IgD-negative memory B cell (primary cell): Measurements from ENCODE around the gene NLGN1. TPM values are rescaled to one million over a fixed set of nuclear protein-coding genes. Genes with fewer than 3 reads are reported as not detected.

Source experiments
- H3K27ac Mint-ChIP-seq, 3 donors: one replicate each; pipeline ENCODE4 v1.8.0; 2020 to 2022; ENCODE audit warnings: mild to moderate bottlenecking in 3 of 3, mixed read lengths in 3 of 3, moderate library complexity in 1 of 3
- H3K27me3 Mint-ChIP-seq: one replicate; pipeline ENCODE4 v1.8.0; 2021; ENCODE audit warnings: mixed read lengths
- H3K36me3 Mint-ChIP-seq: one replicate; pipeline ENCODE4 v1.8.0; 2020; ENCODE audit warnings: mild to moderate bottlenecking, mixed read lengths
- H3K4me1 Mint-ChIP-seq, 3 donors: one replicate each; pipeline ENCODE4 v1.8.0; 2020 to 2022; ENCODE audit warnings: mixed read lengths in 3 of 3, mild to moderate bottlenecking in 1 of 3
- H3K4me3 Mint-ChIP-seq, 4 donors: one replicate each; pipeline ENCODE4 v1.8.0; 2020 to 2022; ENCODE audit warnings: mild to moderate bottlenecking in 4 of 4, mixed read lengths in 4 of 4, moderate library complexity in 3 of 4
- H3K9me3 Mint-ChIP-seq, 3 donors: one replicate each; pipeline ENCODE4 v1.8.0; 2020 to 2021; ENCODE audit warnings: mixed read lengths in 3 of 3, mild to moderate bottlenecking in 1 of 3
- polyA plus RNA-seq: library from polyadenylated mRNA; unstranded; fragments of 300-500 nt; fragmentation: Illumina TruSeq; gene quantifications from one replicate; pipeline ENCODE4 v1.2.3, GENCODE V29; 2021

The NLGN1 gene
- polyA plus RNA-seq, 1 donor from 2014 or later, result not detected

DNA sequence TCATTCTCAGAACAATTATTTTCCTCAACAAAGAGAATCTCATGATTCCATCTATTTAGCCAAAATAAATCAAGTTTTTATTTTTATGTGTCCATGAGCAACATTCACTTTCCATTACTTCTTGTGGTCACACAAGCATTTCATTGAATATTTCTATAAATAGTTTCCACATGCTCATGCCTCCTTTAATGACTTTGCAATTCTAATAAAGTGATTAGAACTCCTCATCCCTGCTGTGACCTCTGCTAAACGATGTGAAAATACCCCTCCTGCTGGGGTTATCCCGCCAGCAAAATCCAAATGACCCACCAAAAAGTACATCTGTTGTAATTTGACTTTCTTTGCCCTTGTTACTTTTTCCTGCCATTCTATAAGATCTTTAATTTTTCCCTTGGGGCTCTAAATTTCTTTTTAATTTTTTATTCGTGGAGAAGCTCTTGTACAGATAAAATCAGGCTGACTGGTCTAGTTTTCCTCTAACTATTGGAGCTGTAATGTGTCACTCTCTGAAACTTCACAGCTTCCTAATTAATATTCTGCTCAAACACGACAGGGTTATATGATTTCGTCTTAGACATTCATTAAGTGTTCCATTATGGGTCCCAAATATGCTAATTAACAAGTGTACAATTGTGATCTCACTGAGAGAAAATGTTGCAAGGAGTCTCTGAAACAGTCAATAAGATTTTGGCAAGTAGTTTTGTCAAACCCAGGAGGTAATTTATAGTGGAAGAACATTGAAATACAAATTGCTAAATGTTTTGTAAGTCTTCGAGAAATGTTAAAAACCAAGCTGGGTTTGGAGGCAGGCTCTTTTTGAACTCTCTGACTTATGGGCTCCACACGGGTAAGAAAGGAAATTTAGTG lies 928.5 kb downstream of the NLGN1 start:
- Mint-ChIP-seq H3K27ac (no peak overlapping the region), H3K4me3 (no peak overlapping the region), H3K4me1 (no peaks in the 10 kb centered on the region), H3K9me3 (peaks cover 7 to 9% (median 7%) of the 10 kb centered on the region in 3 donors), H3K36me3 (no peaks in the 10 kb centered on the region), H3K27me3 (no peaks in the 10 kb centered on the region)

DNA sequence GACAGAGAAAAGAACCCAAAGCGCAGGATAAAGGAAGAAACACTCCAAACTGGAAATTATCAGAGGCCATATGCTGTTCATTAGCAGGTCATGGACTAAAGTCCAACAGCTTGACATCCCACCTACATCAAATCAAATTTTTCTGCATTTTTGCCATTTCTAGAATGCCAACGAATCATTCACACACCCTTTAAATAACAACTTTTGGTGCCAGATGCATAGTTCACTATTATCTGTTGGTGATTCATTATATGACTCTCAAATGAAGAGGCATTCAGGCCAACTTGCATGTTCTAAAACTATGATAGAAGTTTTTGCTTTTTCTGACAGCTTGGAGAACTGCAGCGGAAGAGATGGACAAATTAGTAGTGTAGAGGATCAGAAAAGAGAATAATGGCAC lies 931.8 kb downstream of the NLGN1 start:
- Mint-ChIP-seq H3K27ac (no peak overlapping the region), H3K36me3 (no peaks in the 10 kb centered on the region), H3K9me3 (peaks cover 0 to 7% (median 4%) of the 10 kb centered on the region in 3 donors), H3K4me1 (no peaks in the 10 kb centered on the region), H3K4me3 (no peak overlapping the region), H3K27me3 (no peaks in the 10 kb centered on the region)

DNA sequence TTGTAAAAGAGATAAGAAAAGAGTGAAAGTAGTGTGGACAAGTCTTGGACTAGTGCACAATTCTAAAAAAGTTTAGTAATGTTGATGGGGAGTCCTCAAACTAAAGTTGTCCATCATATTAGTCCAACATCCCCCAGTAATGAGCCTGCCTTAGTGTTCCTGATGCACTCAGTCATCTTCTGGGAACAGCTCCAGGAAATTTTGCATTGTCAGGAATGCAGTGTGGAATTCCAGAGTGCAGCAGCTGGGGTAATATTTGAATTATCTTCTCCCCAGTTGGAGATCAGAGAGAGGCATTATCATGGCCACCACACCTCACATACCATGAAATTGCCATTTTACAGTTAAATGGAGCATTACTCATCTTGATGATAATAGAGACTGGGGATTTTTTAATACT lies 932.8 kb downstream of the NLGN1 start:
- Mint-ChIP-seq H3K9me3 (peaks cover under 1 to 7% (median 6%) of the 10 kb centered on the region in 3 donors), H3K36me3 (peaks cover 2% of the 10 kb centered on the region), H3K27ac (no peak overlapping the region), H3K4me3 (no peak overlapping the region), H3K27me3 (no peaks in the 10 kb centered on the region), H3K4me1 (no peaks in the 10 kb centered on the region)

DNA sequence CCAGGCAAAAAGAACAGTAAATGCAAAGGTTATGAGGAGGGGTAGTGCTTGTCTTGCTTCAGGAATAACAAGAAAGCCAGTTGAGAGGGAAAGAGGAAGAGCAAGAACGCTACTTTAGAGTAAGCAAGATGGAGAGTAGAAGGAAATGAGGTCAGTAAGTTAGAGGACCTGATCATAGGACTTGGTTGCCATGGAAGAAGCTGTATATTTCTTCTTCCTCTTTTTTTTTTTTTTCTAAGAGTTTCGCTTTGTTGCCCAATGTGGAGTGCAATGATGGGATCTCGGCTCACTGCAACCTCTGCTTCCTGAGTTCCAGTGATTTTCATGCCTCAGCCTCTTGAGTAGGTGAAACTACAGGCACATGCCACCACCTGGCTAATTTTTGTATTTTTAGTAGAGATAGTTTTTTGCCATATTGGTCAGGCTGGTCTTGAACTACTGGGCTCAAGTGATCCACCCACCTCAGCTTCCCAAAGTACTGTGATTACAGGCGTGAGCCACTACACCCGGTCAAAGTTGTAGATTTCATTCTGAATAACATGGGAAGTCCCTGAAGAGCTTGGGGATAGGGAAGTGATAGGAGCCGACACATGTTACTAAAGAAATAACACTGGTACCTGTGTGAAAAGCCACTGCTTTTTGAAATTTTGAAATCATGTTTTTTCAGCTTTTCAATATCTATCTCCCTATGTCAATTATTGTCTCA lies 933.7 kb downstream of the NLGN1 start:
- Mint-ChIP-seq H3K4me3 (no peak overlapping the region), H3K27me3 (no peaks in the 10 kb centered on the region), H3K4me1 (no peaks in the 10 kb centered on the region), H3K36me3 (peaks cover 2% of the 10 kb centered on the region), H3K27ac (no peak overlapping the region), H3K9me3 (peaks cover 3 to 7% (median 6%) of the 10 kb centered on the region in 3 donors)

DNA sequence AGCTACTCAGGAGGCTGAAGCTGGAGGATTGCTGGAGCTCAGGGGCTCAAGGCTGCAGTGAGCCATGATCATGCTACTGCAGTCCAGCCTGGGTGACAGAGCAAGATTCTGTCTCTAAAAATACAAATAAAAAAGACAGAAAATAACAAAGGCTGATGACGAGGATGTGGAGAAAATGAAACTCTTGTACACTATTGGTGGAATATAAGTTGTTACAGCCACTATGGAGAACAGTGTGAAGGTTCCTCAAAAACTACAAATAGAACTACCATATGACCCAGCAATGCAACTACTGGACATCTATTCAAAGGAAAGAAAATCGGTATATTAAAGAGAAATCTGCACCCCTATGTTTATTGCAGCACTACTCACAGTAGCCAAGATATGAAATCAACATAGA lies 934.8 kb downstream of the NLGN1 start:
- Mint-ChIP-seq H3K4me1 (no peaks in the 10 kb centered on the region), H3K36me3 (peaks cover 2% of the 10 kb centered on the region), H3K9me3 (peaks cover 3 to 14% (median 6%) of the 10 kb centered on the region in 3 donors), H3K4me3 (no peak overlapping the region), H3K27me3 (no peaks in the 10 kb centered on the region), H3K27ac (no peak overlapping the region)

DNA sequence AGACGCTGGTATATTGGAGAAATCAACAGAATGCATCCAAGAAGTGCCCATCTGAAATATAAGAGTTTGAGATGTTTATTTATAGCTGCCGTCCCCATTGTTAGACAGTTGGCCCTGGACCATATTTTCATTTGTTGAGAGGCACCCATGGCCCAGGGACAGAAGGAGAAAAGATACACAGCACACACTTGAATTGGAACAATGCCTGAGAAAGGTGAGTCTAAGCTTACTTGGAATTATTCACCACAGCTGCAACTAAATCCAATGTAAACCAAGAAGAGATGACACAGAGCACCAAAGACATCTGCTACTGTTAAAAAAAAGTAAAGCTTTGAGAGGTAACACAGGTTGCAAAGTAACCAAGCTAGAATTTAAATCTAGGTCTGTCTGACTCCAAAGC lies 936.1 kb downstream of the NLGN1 start:
- Mint-ChIP-seq H3K27me3 (no peaks in the 10 kb centered on the region), H3K9me3 (peaks cover 3 to 14% (median 6%) of the 10 kb centered on the region in 3 donors), H3K4me1 (no peaks in the 10 kb centered on the region), H3K36me3 (peaks cover 2% of the 10 kb centered on the region), H3K4me3 (no peak overlapping the region), H3K27ac (no peak overlapping the region)

DNA sequence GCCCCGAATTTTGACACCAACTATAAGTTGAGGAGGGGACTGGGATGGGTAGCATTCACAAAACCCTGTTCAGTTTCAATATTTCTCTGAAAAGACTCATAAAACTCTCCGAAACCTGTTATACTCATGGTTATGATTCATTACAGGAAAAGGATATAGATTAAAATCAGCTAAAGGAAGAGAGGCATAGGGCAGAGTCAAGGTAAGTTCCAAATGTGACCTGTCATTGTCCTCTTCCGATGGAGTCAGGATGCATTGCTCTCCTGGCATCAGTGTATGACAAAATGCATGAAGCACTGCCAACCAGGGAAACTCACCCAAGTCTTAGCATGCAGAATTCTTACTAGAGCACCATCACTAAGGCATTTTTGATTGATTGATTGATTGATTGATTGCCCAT lies 936.6 kb downstream of the NLGN1 start:
- Mint-ChIP-seq H3K4me3 (no peak overlapping the region), H3K4me1 (no peaks in the 10 kb centered on the region), H3K9me3 (peaks cover 3 to 12% (median 6%) of the 10 kb centered on the region in 3 donors), H3K36me3 (peaks cover 2% of the 10 kb centered on the region), H3K27ac (no peak overlapping the region), H3K27me3 (no peaks in the 10 kb centered on the region)

DNA sequence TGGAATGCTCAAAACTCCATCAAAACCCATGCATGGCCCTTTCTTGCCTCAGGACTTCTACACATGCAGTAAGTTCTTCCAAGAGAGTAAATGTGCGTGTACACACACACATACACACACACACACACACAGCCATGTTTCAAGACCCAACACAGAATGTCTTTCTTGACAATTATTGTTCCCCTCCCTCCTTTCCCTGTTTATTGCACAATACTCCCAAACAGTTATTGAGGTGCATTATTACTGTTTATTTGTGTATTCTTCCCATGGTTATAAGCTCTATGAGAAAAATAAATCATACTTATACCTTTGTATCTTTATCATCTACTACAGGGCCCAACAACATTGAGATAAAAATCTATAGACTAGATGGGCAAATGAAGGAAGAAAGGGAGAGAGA lies 937.8 kb downstream of the NLGN1 start:
- Mint-ChIP-seq H3K9me3 (peaks cover 3 to 8% (median 6%) of the 10 kb centered on the region in 3 donors), H3K36me3 (peaks cover 2% of the 10 kb centered on the region), H3K4me1 (no peaks in the 10 kb centered on the region), H3K4me3 (no peak overlapping the region), H3K27ac (no peak overlapping the region), H3K27me3 (no peaks in the 10 kb centered on the region)

DNA sequence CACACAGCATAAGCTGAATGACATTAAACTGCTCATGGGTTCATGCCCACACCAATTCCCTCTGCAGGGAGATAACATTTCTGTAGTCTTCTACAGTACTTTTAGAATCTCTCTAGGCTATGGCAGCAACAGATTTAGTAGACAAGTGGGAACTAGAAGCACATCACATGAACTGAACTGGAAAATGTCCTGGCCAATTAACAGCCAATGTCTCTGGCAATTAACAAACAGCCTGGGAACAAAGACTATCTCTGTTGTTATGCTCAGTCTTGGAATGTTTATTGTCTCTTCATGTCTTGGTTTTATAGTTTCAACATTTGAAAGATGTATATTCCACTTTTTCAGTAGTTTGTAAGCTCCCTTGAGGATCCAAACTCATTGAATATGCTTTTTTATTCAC lies 938.4 kb downstream of the NLGN1 start:
- no peak overlapping the region for H3K27ac Mint-ChIP-seq
- no peaks in the 10 kb centered on the region for H3K27me3 Mint-ChIP-seq
- H3K9me3 Mint-ChIP-seq, result peaks cover 3 to 8% (median 4%) of the 10 kb centered on the region in 3 donors
- peaks cover 2% of the 10 kb centered on the region for H3K36me3 Mint-ChIP-seq
- H3K4me3 Mint-ChIP-seq, result no peak overlapping the region
- H3K4me1 Mint-ChIP-seq, result no peaks in the 10 kb centered on the region
